ENCODE data around the gene DIP2C.
"Not testable (repeated sequence)": the region's sequence is repeated elsewhere in the genome, so short reads cannot be mapped to it uniquely, and the experiment has no call there.

Gene DIP2C

DNA sequence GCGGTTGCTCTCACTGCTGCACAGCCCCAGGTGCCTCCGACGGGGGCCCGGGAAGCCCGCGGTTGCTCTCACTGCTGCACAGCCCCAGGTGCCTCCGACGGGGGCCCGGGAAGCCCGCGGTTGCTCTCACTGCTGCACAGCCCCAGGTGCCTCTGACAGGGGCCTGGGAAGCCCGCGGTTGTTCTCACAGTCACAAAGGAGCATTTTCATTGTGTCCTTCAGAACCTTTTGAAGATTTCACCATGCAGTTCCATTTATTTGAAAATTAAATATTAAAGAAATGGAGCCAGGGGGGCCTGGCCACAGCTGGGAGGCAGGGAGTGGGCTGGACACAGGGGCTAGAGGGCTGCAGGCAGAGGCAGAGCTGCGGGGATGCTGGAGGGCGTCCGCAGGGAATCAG lies 321.4 kb downstream of the DIP2C start:
- DNase-seq; H3K4me1 Mint-ChIP-seq; H3K36me3 Mint-ChIP-seq (ENCODE audit: low read depth); ATAC-seq; H3K4me3 Mint-ChIP-seq; H3K27ac Mint-ChIP-seq; H3K27me3 Mint-ChIP-seq; H3K9me3 Mint-ChIP-seq: not testable (repeated sequence)

DNA sequence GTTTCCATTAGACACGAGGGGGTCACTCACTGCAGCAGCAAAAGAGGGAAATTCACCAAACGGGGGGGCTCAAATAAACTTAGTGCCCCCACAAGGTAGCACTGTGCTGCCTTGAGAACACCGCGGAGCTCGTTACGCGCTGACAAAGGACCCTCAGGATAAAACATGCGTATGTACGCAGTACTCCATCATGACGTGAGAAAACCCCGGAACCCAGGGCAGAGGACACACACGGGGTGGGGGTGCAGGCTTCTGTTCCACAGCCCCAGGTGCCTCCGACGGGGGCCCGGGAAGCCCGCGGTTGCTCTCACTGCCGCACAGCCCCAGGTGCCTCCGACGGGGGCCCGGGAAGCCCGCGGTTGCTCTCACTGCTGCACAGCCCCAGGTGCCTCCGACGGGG lies 321.8 kb downstream of the DIP2C start:
- no peak overlapping the region for H3K27ac Mint-ChIP-seq
- H3K4me3 Mint-ChIP-seq, result no peak overlapping the region
- ATAC-seq (no peak), DNase-seq (no peak)
- H3K36me3 Mint-ChIP-seq (ENCODE audit: low read depth), result no peaks in the 10 kb centered on the region
- no peaks in the 10 kb centered on the region for H3K4me1 Mint-ChIP-seq
- H3K9me3 Mint-ChIP-seq, result no peaks in the 10 kb centered on the region
- no peaks in the 10 kb centered on the region for H3K27me3 Mint-ChIP-seq

DNA sequence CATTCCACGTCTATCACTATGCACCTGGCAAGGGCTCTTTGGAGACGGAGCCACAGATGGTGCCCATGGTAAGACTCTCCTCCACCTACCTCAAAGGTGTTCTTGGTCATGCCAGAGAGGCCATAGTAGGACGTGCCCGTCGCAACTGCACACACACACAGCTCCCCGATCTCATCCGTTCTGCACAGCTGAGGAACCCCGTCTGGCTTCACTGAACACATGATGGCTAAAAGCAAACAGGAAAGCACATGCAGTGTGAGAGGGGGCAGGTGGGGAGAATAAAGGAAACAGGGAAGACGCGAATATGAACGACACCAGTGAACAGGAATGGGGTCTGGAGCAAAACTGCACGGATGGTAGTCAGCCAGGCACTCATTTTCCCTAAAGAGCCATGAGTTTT lies 323.3 kb downstream of the DIP2C start:
- Mint-ChIP-seq H3K27me3 (no peaks in the 10 kb centered on the region), H3K36me3 (ENCODE audit: low read depth) (no peaks in the 10 kb centered on the region), H3K27ac (no peak overlapping the region), H3K9me3 (no peaks in the 10 kb centered on the region), H3K4me1 (no peaks in the 10 kb centered on the region), H3K4me3 (no peak overlapping the region)
- no peak for ATAC-seq
- DNase-seq, result no peak

DNA sequence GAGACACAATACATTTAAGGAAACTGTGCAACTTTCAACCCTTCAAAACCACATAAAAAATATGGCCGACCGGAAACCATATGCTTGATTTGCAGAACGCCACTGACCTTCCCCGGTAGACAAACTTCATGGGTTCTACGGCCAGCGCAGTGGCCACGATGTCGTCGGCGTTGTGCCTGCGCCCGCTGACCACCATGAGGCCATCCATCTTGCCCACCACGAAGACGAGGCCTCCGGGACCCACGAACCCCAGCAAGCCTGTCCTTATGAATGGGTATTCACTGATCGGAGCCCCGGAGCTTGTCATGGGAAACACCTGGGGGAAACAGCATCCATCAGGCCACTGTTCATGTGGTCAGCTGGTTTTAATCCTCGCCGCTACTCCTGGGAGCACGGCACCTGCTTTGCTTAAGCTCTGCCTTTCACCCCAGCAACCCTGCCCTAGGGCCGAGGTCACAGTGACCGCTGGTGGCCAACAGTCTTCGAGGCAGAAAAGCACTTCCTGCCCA lies 325.1 kb downstream of the DIP2C start:
- DNase-seq (no peak), ATAC-seq (no peak)
- H3K27ac Mint-ChIP-seq, result no peak overlapping the region
- H3K9me3 Mint-ChIP-seq, result no peaks in the 10 kb centered on the region
- H3K36me3 Mint-ChIP-seq (ENCODE audit: low read depth), result no peaks in the 10 kb centered on the region
- no peaks in the 10 kb centered on the region for H3K4me1 Mint-ChIP-seq
- no peaks in the 10 kb centered on the region for H3K27me3 Mint-ChIP-seq
- no peak overlapping the region for H3K4me3 Mint-ChIP-seq

DNA sequence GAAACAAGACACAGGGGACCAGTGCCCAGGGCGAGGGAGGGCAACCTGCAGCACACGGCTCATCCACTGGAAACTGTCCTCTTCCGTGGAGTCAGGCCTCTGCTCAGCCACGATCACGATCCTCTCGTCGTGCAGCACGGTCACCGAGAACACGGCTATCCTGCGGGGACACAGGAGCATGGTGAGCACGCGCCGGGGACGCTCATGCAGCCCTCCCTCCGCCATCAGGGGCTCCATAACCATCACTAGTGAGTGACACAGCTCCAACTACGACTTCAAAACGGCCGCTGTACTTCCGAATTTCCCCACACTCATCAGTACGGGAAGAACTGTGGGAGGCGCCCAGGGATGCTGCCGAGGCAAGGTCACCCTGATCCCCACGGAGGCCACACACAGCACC lies 326.3 kb downstream of the DIP2C start:
- Mint-ChIP-seq H3K4me3 (no peak overlapping the region), H3K27me3 (no peaks in the 10 kb centered on the region)
- ATAC-seq, result no peak

DNA sequence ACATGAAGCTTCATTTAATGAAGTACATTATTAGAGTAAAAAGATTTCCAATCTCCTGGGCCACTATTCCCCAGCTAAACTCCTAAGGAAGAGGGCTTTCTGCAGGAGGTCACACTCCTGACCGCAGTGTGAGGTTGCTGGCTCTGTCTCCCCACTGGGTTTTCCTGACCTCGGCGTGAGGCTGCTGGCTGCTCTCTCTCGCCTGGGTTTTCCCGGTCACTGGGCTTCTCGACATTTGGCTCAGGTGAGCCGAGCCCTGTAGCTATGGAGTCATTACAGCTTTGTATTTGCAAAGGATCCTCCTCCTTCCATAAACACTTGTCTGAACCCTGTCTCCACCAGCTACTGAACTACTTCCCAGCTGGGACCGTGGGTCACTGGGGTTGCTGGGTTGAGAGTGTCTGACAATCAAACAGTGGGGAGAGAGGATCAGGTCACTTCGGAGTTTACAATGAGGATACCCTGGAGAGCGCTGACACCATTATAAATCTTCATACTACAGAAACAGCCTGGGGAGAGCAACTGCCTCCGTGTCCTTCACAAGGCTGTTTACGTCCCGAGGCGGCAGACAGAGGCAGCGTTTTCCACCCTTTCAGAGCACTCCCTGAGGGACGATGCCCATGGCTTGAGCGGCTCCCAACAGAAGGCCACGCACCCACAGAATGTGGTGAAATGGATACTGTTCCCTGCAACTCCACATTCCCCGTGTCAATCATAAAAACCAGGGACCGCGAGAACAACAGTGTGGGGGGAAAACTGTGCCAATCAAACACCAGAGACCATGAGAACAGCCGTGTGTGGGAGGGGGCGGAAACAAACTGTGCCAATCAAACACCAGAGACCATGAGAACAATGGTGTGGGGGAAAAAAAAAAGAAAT lies 328.0 kb downstream of the DIP2C start:
- H3K4me3 Mint-ChIP-seq, result no peak overlapping the region

More for the DNA sequence above, 326.3 kb downstream of the DIP2C start:
- Mint-ChIP-seq H3K4me1 (no peaks in the 10 kb centered on the region), H3K27ac (no peak overlapping the region), H3K9me3 (no peaks in the 10 kb centered on the region), H3K36me3 (ENCODE audit: low read depth) (no peaks in the 10 kb centered on the region)
- no peak for DNase-seq

DNA sequence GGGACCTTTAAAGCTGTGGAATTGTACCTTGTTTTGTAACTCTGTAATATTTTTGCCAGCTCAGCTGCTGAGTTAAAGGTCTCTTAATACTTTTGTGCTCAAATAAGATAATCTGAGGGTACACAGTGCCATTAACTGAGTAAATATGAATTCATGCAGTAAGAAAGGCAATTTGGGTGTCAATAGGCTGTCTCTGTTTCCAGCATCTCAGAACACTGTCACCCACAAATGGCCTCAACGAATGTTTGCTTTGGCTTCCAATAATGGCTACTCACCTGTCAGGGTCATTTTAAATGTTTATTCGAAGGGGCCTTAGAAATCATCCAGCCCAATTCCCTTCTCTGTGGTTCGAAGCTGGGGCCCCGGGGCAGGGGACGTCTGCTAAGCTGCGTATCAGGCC lies 328.8 kb downstream of the DIP2C start:
- H3K36me3 Mint-ChIP-seq (ENCODE audit: low read depth), result no peaks in the 10 kb centered on the region
- H3K4me1 Mint-ChIP-seq, result no peaks in the 10 kb centered on the region
- H3K27ac Mint-ChIP-seq, result no peak overlapping the region
- no peak overlapping the region for H3K4me3 Mint-ChIP-seq
- DNase-seq (no peak), ATAC-seq (no peak)
- no peaks in the 10 kb centered on the region for H3K9me3 Mint-ChIP-seq
- peaks cover 1% of the 10 kb centered on the region for H3K27me3 Mint-ChIP-seq

More for the DNA sequence above, 328.0 kb downstream of the DIP2C start:
- Mint-ChIP-seq H3K36me3 (ENCODE audit: low read depth) (no peaks in the 10 kb centered on the region), H3K27me3 (peaks cover 1% of the 10 kb centered on the region), H3K4me1 (no peaks in the 10 kb centered on the region), H3K9me3 (no peaks in the 10 kb centered on the region), H3K27ac (no peak overlapping the region)
- ATAC-seq, result no peak
- DNase-seq, result no peak

DNA sequence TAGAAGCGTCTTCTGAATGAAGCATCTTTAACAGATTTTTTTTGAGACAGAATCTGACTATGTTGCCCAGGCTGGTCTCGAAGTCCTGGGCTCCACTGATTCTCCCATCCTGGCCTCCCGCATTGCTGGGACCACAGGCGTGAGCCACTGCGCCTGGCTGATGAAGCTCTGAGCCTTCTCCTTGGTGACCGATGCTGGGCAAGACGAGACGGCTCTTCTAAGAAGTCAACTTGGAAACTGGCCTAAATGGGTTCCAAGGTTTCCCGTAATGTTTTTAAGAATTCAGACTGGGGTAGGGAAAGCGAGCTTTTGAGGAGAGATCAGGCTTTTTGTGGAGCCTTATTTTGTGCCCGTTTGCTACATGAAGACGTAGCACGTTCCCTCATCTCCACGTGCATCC lies 329.7 kb downstream of the DIP2C start:
- Mint-ChIP-seq H3K9me3 (no peaks in the 10 kb centered on the region), H3K4me3 (no peak overlapping the region), H3K4me1 (no peaks in the 10 kb centered on the region), H3K27me3 (peaks cover 1% of the 10 kb centered on the region), H3K27ac (no peak overlapping the region), H3K36me3 (ENCODE audit: low read depth) (no peaks in the 10 kb centered on the region)
- ATAC-seq, result no peak
- no peak for DNase-seq

DNA sequence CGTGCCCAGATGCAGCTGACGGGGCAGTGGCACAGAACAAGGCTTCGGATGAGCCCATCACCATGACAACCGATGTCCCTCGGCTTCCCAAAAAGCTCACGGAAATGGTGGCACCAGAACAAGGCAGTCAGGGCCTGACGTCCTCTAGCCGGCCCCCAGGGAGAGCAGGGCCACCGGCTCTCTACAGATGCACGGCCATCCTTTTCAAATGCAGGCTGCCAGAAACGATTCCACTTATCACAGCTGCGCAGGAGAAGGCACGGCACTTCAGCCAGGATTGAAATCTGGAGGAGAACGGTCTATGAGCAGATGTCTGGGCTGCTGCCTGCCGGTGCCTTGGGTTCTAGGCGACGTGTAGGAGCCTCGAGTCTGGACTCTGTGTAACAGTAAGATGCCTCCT lies 330.4 kb downstream of the DIP2C start:
- H3K27me3 Mint-ChIP-seq, result peaks cover 1% of the 10 kb centered on the region
- DNase-seq (no peak), ATAC-seq (no peak)
- H3K27ac Mint-ChIP-seq, result no peak overlapping the region
- H3K4me3 Mint-ChIP-seq, result no peak overlapping the region
- no peaks in the 10 kb centered on the region for H3K9me3 Mint-ChIP-seq
- H3K4me1 Mint-ChIP-seq, result no peaks in the 10 kb centered on the region
- H3K36me3 Mint-ChIP-seq (ENCODE audit: low read depth), result no peaks in the 10 kb centered on the region

DNA sequence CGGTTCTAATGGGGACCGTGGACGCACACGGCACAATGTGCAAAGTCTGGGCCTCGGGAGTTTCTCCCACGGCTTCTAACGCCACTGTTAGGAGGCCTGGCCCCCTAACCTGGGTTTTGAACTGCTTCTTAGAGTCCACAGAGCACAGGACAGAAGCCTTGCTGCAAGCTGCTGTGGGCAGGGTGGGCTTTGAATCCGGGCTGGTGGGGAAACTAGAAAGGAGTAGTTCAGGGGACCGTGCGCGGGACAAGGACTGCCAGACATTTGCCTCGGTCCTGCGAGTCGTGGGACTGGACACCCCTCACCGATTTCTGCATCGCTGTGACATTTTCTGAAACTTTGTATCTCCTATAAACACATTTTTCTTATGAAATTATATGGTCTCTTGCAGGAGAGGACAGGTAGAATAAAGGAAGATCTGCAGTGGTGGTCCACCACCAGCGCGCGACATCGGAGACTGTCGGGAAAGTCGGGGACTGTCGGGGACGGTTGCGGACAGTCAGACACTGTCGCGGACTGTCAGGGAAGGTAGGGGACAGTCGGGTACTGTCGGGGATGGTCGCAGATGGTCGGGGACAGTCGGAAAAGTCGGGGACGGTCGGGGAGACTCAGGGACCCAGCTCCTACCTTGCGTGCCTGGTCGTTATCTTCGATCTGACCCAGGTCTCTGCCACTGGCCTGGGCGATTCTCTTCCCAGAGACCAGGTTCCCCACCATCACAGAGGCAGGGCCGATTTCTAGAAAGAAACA lies 332.1 kb downstream of the DIP2C start:
- H3K9me3 Mint-ChIP-seq, result no peaks in the 10 kb centered on the region
- peak overlapping the region; percentile 62 for H3K27ac Mint-ChIP-seq
- ATAC-seq, result no peak
- H3K36me3 Mint-ChIP-seq (ENCODE audit: low read depth), result no peaks in the 10 kb centered on the region
- H3K4me1 Mint-ChIP-seq, result peaks cover 6% of the 10 kb centered on the region
- peaks cover 1% of the 10 kb centered on the region for H3K27me3 Mint-ChIP-seq
- DNase-seq, result no peak
- H3K4me3 Mint-ChIP-seq, result no peak overlapping the region

DNA sequence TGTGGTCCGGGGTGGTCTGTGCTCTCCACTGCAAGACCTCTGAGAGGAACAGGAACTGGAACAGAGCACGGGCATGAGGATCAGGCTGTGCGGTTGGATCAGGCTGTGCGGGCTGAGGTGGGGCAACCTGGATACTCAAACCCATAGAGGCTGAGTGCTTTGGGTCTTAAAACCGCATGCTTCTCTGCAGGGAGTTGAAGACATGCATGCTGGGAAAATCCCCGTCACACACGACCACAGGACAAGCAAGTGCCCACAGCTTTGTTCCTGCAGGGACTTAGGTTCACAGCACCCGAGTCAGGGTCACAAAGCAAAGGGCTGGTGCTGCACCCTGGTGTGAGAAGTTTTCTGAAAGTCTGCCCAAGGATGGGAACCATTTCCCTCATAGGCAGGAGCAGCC lies 333.0 kb downstream of the DIP2C start:
- Mint-ChIP-seq H3K27me3 (peaks cover 1% of the 10 kb centered on the region), H3K9me3 (no peaks in the 10 kb centered on the region), H3K4me1 (peaks cover 14% of the 10 kb centered on the region), H3K4me3 (no peak overlapping the region), H3K36me3 (ENCODE audit: low read depth) (no peaks in the 10 kb centered on the region), H3K27ac (no peak overlapping the region)
- ATAC-seq (no peak), DNase-seq (no peak)

DNA sequence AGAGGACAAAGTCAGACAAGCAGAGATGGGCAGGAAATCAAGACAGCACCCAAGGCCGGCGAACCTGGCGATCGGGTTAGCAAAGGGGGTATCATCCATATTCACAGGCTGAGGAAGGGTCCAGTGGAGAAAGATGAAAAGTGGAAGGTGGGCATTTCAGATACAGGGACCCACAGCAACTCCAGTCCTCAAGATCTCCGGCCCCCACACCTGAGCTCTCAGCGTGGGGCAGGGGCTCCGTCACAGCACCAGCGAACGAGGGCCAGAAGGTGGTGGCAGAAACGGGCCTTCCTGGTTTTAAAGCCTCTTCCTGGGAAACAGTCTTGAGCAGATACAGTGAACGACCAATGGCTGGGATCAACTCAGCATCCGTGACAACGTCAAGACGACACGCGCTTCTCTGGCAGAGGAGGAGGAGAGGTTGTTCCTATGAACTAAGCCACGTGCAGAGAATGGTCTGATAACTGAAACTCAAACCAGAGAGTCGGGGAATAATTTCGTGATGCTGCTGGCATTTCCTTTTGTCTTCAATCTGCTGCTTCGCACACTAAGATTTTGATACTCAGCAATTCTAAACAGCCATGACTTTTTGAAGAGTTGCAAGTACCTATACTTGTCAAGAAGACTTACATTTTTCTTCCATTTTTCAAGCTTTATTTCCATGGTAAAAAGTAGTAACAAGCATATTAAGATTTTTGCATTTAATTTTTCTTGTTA lies 334.4 kb downstream of the DIP2C start:
- Mint-ChIP-seq H3K9me3 (no peaks in the 10 kb centered on the region), H3K4me1 (peaks cover 17% of the 10 kb centered on the region), H3K4me3 (no peak overlapping the region), H3K27ac (no peak overlapping the region), H3K27me3 (peaks cover 1% of the 10 kb centered on the region), H3K36me3 (ENCODE audit: low read depth) (no peaks in the 10 kb centered on the region)
- DNase-seq (no peak), ATAC-seq (no peak)

DNA sequence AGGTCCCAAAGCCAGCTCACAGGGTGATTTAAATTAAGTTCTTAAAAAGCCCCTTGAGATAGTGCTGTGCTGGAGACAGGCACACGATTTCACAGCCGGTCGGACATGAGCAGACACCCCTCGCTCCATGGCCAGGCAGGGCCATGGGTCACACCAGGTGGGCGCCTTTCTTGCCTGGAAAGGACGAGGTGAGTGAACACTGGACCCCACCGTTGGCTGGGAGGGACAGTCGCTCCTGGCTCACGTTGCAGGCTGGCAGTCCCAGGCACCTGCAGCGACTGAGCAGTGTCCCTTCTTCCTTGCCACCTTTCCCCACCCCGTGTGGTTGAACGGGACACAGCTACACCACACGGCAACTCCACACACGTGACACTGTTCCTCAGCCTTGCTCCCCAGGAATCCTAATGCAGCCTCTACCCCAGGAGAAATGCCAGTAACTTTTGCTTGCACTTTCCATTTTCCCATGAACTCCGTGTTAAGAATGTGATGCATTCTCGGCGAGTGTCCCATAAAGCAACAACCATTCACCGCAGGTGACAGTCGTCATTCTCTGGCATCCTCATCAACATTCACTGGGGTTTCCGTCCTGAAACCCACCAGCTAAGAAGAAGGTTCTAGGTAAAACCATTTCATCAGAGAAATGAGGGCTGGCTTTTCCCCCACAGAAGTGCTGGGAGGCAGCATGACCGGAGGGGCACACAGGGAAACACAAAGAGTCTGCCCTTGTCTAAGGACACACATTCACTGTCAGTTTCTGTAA lies 336.8 kb downstream of the DIP2C start:
- ATAC-seq (peak; percentile 45), DNase-seq (no peak)
- Mint-ChIP-seq H3K27me3 (peaks cover 1% of the 10 kb centered on the region), H3K4me3 (no peak overlapping the region), H3K36me3 (ENCODE audit: low read depth) (no peaks in the 10 kb centered on the region), H3K27ac (no peak overlapping the region), H3K4me1 (peaks cover 17% of the 10 kb centered on the region), H3K9me3 (no peaks in the 10 kb centered on the region)

DNA sequence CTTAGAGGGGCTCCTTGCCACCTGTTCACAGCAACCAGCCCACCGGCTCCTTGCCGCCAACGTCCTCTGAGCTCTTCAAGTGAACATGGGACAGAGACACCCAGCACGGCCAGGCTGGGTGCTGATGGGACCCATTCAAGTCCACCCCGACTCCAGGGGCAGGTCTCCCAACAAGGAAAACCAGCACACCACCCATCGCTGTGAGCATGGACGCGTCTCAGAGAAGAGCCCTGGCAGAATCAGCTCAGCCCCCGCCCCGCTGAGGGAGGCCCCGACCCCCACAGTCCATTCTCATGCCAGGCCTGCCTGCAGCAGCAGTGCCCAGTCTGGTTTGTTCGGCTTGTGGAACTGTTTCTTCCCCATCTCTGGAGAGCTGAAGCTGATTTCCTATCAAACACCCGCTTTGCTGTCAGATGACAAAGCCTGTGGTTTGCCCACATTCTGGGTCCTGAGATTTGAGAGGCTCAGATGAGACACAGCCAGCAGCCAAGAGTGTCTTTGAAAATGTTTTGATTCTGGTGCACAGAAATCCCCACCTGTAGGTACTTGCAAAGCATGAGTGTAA lies 337.6 kb downstream of the DIP2C start:
- Mint-ChIP-seq H3K9me3 (no peaks in the 10 kb centered on the region), H3K27me3 (no peaks in the 10 kb centered on the region), H3K4me3 (no peak overlapping the region), H3K4me1 (peaks cover 17% of the 10 kb centered on the region), H3K27ac (no peak overlapping the region), H3K36me3 (ENCODE audit: low read depth) (no peaks in the 10 kb centered on the region)
- ATAC-seq (peak; percentile 73), DNase-seq (no peak)
